OCI-LY3 (cell line): ENCODE measurements around the gene SLC28A3.
A peak's percentile ranks its signal among the peaks of the same experiment; 100 is the strongest.

Experiments
- H2AFZ ChIP-seq: fragments of 200-600, 300-600 bp; shearing (Covaris generic); 2 replicates; pipeline ENCODE4 v1.6.0; 2014; ENCODE audit warnings: antibody characterized with exemption, low read depth, low read length
- H3K27ac ChIP-seq: fragments of 200-600, 300-600 bp; sonication (generic); 2 replicates; pipeline ENCODE4 v1.5.1; 2014; ENCODE audit warnings: mild to moderate bottlenecking, low read length, moderate library complexity, mixed read lengths
- H3K27me3 ChIP-seq: fragments of 200-600, 300-600 bp; sonication (generic); 2 replicates; pipeline ENCODE4 v1.6.1; 2014; ENCODE audit warnings: low read depth, low read length, mixed read lengths
- H3K36me3 ChIP-seq: fragments of 200-600, 300-600 bp; sonication (generic); replicated peaks from 2 replicates; pipeline ENCODE3; 2014; ENCODE audit warnings: low read depth, low read length, mixed read lengths
- H3K4me1 ChIP-seq: fragments of 300-600, 200-600 bp; sonication (generic); 2 replicates; pipeline ENCODE4 v1.6.1; 2014; ENCODE audit warnings: low read length, mixed read lengths
- H3K4me2 ChIP-seq: fragments of 200-600, 300-600 bp; sonication (generic); 2 replicates; pipeline ENCODE4 v1.6.1; 2014; ENCODE audit warnings: low read length, mixed read lengths
- H3K4me3 ChIP-seq: fragments of 300-600, 200-600 bp; sonication (generic); 2 replicates; pipeline ENCODE4 v1.5.1; 2014; ENCODE audit warnings: antibody characterized with exemption, mild to moderate bottlenecking, low read length, moderate library complexity
- H3K79me2 ChIP-seq: fragments of 300-600, 200-600 bp; shearing (Covaris generic); 2 replicates; pipeline ENCODE4 v1.6.1; 2014; ENCODE audit warnings: mild to moderate bottlenecking, low read length, mixed read lengths
- H3K9ac ChIP-seq: fragments of 300-600, 200-600 bp; shearing (Covaris generic); 2 replicates; pipeline ENCODE4 v1.6.0; 2014; ENCODE audit warnings: mild to moderate bottlenecking, low read length, moderate library complexity
- H3K9me3 ChIP-seq: fragments of 200-600, 300-600 bp; shearing (Covaris generic); 2 replicates; pipeline ENCODE4 v1.6.1; 2014; ENCODE audit warnings: low read length, mixed read lengths; ENCODE audit not compliant: insufficient read depth
- H4K20me1 ChIP-seq: fragments of 200-600, 300-600 bp; sonication (generic); 2 replicates; pipeline ENCODE4 v1.6.1; 2016; ENCODE audit warnings: low read length, mixed read lengths; ENCODE audit not compliant: insufficient read depth
- CTCF ChIP-seq: fragments of 200-600, 300-600 bp; sonication (generic); IDR thresholded peaks from 2 replicates; pipeline ENCODE4 v1.5.1; 2014; ENCODE audit warnings: antibody characterized with exemption, low read length, low read depth
- EZH2phosphoT487 ChIP-seq: fragments of 200-600 bp; shearing (Covaris generic); IDR thresholded peaks from 2 replicates; pipeline ENCODE4 v1.6.1; 2018; ENCODE audit warnings: antibody characterized with exemption, mixed run types, low read depth

SLC28A3 gene

GRCh38 chr9:84241817-84242373 is 98.7 kb downstream of the SLC28A3 start:
- TF ChIP-seq EZH2phosphoT487: no peak
- TF ChIP-seq CTCF: no peak
- no peaks in the 10 kb centered on the region for H4K20me1 ChIP-seq
- H3K4me2 ChIP-seq: no peak overlapping the region
- H2AFZ ChIP-seq: no peak overlapping the region
- no peaks in the 10 kb centered on the region for H3K36me3 ChIP-seq
- no peaks in the 10 kb centered on the region for H3K79me2 ChIP-seq
- no peak overlapping the region for H3K4me3 ChIP-seq
- H3K9me3 ChIP-seq: no peaks in the 10 kb centered on the region
- H3K4me1 ChIP-seq: no peaks in the 10 kb centered on the region
- no peaks in the 10 kb centered on the region for H3K27me3 ChIP-seq
- no peak overlapping the region for H3K9ac ChIP-seq
- H3K27ac ChIP-seq: no peak overlapping the region

GRCh38 chr9:84239343-84239742 is 101.2 kb downstream of the SLC28A3 start:
- Histone ChIP-seq H3K27ac (no peak overlapping the region), H3K36me3 (no peaks in the 10 kb centered on the region), H4K20me1 (no peaks in the 10 kb centered on the region), H3K9me3 (no peaks in the 10 kb centered on the region), H3K9ac (no peak overlapping the region), H3K79me2 (no peaks in the 10 kb centered on the region), H3K4me1 (no peaks in the 10 kb centered on the region), H3K4me3 (no peak overlapping the region), H3K27me3 (no peaks in the 10 kb centered on the region), H2AFZ (no peak overlapping the region), H3K4me2 (no peak overlapping the region)
- TF ChIP-seq EZH2phosphoT487 (no peak), CTCF (no peak)

GRCh38 chr9:84238652-84239051 is 101.9 kb downstream of the SLC28A3 start:
- no peak overlapping the region for H2AFZ ChIP-seq
- H3K4me2 ChIP-seq: no peak overlapping the region
- H3K4me1 ChIP-seq: no peaks in the 10 kb centered on the region
- H3K79me2 ChIP-seq: no peaks in the 10 kb centered on the region
- H3K4me3 ChIP-seq: no peak overlapping the region
- no peaks in the 10 kb centered on the region for H3K9me3 ChIP-seq
- no peak for TF ChIP-seq EZH2phosphoT487
- peak; percentile 30; the same call in 1 of the 2 replicates for TF ChIP-seq CTCF
- no peak overlapping the region for H3K9ac ChIP-seq
- no peaks in the 10 kb centered on the region for H4K20me1 ChIP-seq
- H3K27ac ChIP-seq: no peak overlapping the region
- H3K36me3 ChIP-seq: no peaks in the 10 kb centered on the region
- no peaks in the 10 kb centered on the region for H3K27me3 ChIP-seq

GRCh38 chr9:84235511-84235910 is 105.0 kb downstream of the SLC28A3 start:
- H3K27me3 ChIP-seq: no peaks in the 10 kb centered on the region
- H3K4me1 ChIP-seq: no peaks in the 10 kb centered on the region
- H3K27ac ChIP-seq: no peak overlapping the region
- H3K4me2 ChIP-seq: no peak overlapping the region
- H3K4me3 ChIP-seq: no peak overlapping the region
- TF ChIP-seq CTCF: no peak
- TF ChIP-seq EZH2phosphoT487: no peak
- H4K20me1 ChIP-seq: no peaks in the 10 kb centered on the region
- no peak overlapping the region for H2AFZ ChIP-seq
- H3K9ac ChIP-seq: no peak overlapping the region
- no peaks in the 10 kb centered on the region for H3K36me3 ChIP-seq
- no peaks in the 10 kb centered on the region for H3K79me2 ChIP-seq
- no peaks in the 10 kb centered on the region for H3K9me3 ChIP-seq
